H9 (cell line): ENCODE measurements around the gene YOD1. TPM values are rescaled to one million over a fixed set of nuclear protein-coding genes. Genes with fewer than 3 reads are reported as not detected.

ENCODE experiments used
- DNase-seq: peaks from one replicate; pipeline ENCODE4 v3.0.0-alpha.2; 2017
- H2AFZ ChIP-seq: one replicate; pipeline ENCODE4 v1.6.1; 2013; ENCODE audit warnings: mild to moderate bottlenecking, low read length, control low read depth, moderate library complexity
- H2AK5ac ChIP-seq: 2 replicates; pipeline ENCODE4 v1.6.1; 2013; ENCODE audit warnings: low read length, control low read depth, mixed read lengths; ENCODE audit not compliant: insufficient read length
- H2BK120ac ChIP-seq: one replicate; pipeline ENCODE4 v1.6.1; 2013; ENCODE audit warnings: low read depth, mild to moderate bottlenecking, low read length, control low read depth, inconsistent platforms; ENCODE audit not compliant: poor library complexity, severe bottlenecking
- H2BK12ac ChIP-seq: 2 replicates; pipeline ENCODE4 v1.6.1; 2013; ENCODE audit warnings: low read length, control low read depth, mixed read lengths, low read depth; ENCODE audit not compliant: insufficient read length
- H2BK15ac ChIP-seq: 2 replicates; pipeline ENCODE4 v1.6.1; 2013; ENCODE audit warnings: low read depth, low read length, control low read depth
- H2BK20ac ChIP-seq: one replicate; pipeline ENCODE4 v1.6.1; 2013; ENCODE audit warnings: low read depth, mild to moderate bottlenecking, low read length, control low read depth, inconsistent platforms; ENCODE audit not compliant: poor library complexity, severe bottlenecking
- H2BK5ac ChIP-seq: 2 replicates; pipeline ENCODE4 v1.6.1; 2013; ENCODE audit warnings: low read length, control low read depth, mixed read lengths; ENCODE audit not compliant: insufficient read length
- H3K14ac ChIP-seq: 2 replicates; pipeline ENCODE4 v1.6.1; 2013; ENCODE audit warnings: low read length, control low read depth; ENCODE audit not compliant: insufficient read depth
- H3K18ac ChIP-seq: 2 replicates; pipeline ENCODE4 v1.6.1; 2013; ENCODE audit warnings: low read depth, mild to moderate bottlenecking, mixed read lengths, low read length, control low read depth; ENCODE audit not compliant: insufficient read length
- H3K23ac ChIP-seq: 2 replicates; pipeline ENCODE4 v1.6.1; 2013; ENCODE audit warnings: low read length, control low read depth, mixed read lengths, low read depth; ENCODE audit not compliant: insufficient read length
- H3K23me2 ChIP-seq: 2 replicates; pipeline ENCODE4 v1.6.1; 2013; ENCODE audit warnings: low read depth, mild to moderate bottlenecking, mixed read lengths, low read length, control low read depth; ENCODE audit not compliant: insufficient read length, poor library complexity, severe bottlenecking
- H3K27ac ChIP-seq: 2 replicates; pipeline ENCODE4 v1.5.1; 2013; ENCODE audit warnings: low read length, control low read depth, mixed read lengths, low read depth; ENCODE audit not compliant: insufficient read length
- H3K27me3 ChIP-seq: 2 replicates; pipeline ENCODE4 v1.6.1; 2013; ENCODE audit warnings: low read length, control low read depth, inconsistent platforms; ENCODE audit not compliant: insufficient read depth
- H3K4ac ChIP-seq: 2 replicates; pipeline ENCODE4 v1.6.1; 2013; ENCODE audit warnings: low read depth, mild to moderate bottlenecking, control low read depth, inconsistent platforms, low read length, moderate library complexity
- H3K4me1 ChIP-seq: 2 replicates; pipeline ENCODE4 v1.6.1; 2013; ENCODE audit warnings: low read length, control low read depth, inconsistent platforms; ENCODE audit not compliant: insufficient read depth
- H3K4me2 ChIP-seq: 2 replicates; pipeline ENCODE4 v1.6.1; 2013; ENCODE audit warnings: low read length, control low read depth, mixed read lengths; ENCODE audit not compliant: insufficient read length, insufficient read depth
- H3K56ac ChIP-seq: 2 replicates; pipeline ENCODE4 v1.6.1; 2013; ENCODE audit warnings: low read depth, mild to moderate bottlenecking, mixed read lengths, low read length, control low read depth; ENCODE audit not compliant: insufficient read length
- H3K79me1 ChIP-seq: 2 replicates; pipeline ENCODE4 v1.6.1; 2013; ENCODE audit warnings: low read depth, mild to moderate bottlenecking, moderate library complexity, low read length, control low read depth, inconsistent platforms; ENCODE audit not compliant: insufficient read depth, poor library complexity, severe bottlenecking
- H3K79me2 ChIP-seq: 2 replicates; pipeline ENCODE4 v1.6.1; 2013; ENCODE audit warnings: low read length, control low read depth, inconsistent platforms; ENCODE audit not compliant: insufficient read depth
- H3K9ac ChIP-seq: 2 replicates; pipeline ENCODE4 v1.6.1; 2013; ENCODE audit warnings: low read length, control low read depth, mixed read lengths; ENCODE audit not compliant: insufficient read length; ENCODE audit errors: extremely low read depth
- H3K9me3 ChIP-seq: one replicate; pipeline ENCODE4 v1.6.1; 2013; ENCODE audit warnings: low read depth, low read length, inconsistent platforms; ENCODE audit not compliant: control insufficient read depth
- H3T11ph ChIP-seq: one replicate; pipeline ENCODE4 v1.6.1; 2013; ENCODE audit warnings: mild to moderate bottlenecking, low read length, control low read depth, inconsistent platforms
- H4K20me1 ChIP-seq: one replicate; pipeline ENCODE4 v1.6.1; 2013; ENCODE audit not compliant: control insufficient read depth, insufficient read length, insufficient read depth
- H4K5ac ChIP-seq: 2 replicates; pipeline ENCODE4 v1.6.1; 2013; ENCODE audit warnings: low read depth, mild to moderate bottlenecking, mixed read lengths, low read length, control low read depth; ENCODE audit not compliant: insufficient read length
- H4K8ac ChIP-seq: replicated peaks from 2 replicates; pipeline ENCODE4 v1.6.1; 2013; ENCODE audit warnings: low read length, control low read depth, mixed read lengths, low read depth; ENCODE audit not compliant: insufficient read length
- H4K91ac ChIP-seq: 2 replicates; pipeline ENCODE4 v1.6.1; 2013; ENCODE audit warnings: low read depth, mild to moderate bottlenecking, moderate library complexity, mixed read lengths, low read length, control low read depth; ENCODE audit not compliant: insufficient read length
- H3K27ac Mint-ChIP-seq, 3 experiments: 2 replicates in 2 of 3; 3 replicates in 1 of 3; pipeline ENCODE4 v1.8.0; 2020 to 2021; ENCODE audit warnings: mixed read lengths in 3 of 3, mild to moderate bottlenecking in 1 of 3, moderate library complexity in 1 of 3
- H3K27me3 Mint-ChIP-seq: 2 replicates; pipeline ENCODE4 v1.8.0; 2021; ENCODE audit warnings: low read depth, mild to moderate bottlenecking, moderate library complexity, mixed read lengths
- H3K36me3 Mint-ChIP-seq, 3 experiments: 2 replicates in 2 of 3; 3 replicates in 1 of 3; pipeline ENCODE4 v1.8.0; 2020 to 2021; ENCODE audit warnings: low read depth in 3 of 3, mixed read lengths in 3 of 3; ENCODE audit not compliant: insufficient read depth in 1 of 3
- H3K4me1 Mint-ChIP-seq, 2 experiments: 2 replicates each; pipeline ENCODE4 v1.8.0; 2020; ENCODE audit warnings: mixed read lengths in 2 of 2
- H3K4me3 Mint-ChIP-seq, 2 experiments: 2 replicates in 1 of 2; 3 replicates in 1 of 2; pipeline ENCODE4 v1.8.0; 2020 to 2021; ENCODE audit warnings: mild to moderate bottlenecking in 2 of 2, mixed read lengths in 2 of 2, moderate library complexity in 1 of 2
- H3K9me3 Mint-ChIP-seq, 2 experiments: 2 replicates in 1 of 2; 3 replicates in 1 of 2; pipeline ENCODE4 v1.8.0; 2020; ENCODE audit warnings: mild to moderate bottlenecking in 2 of 2, mixed read lengths in 2 of 2, moderate library complexity in 1 of 2
- WGBS: extraction: QIAGEN DNeasy Blood & Tissue Kit; methylation state at CpG from one replicate; pipeline ENCODE4 v1.1.7; 2013; ENCODE audit warnings: missing lambda C conversion rate, low lambda C conversion rate, mixed read lengths; ENCODE audit not compliant: insufficient read length; ENCODE audit errors: extremely low coverage; 5-methylcytosine and 5-hydroxymethylcytosine counted together
- total RNA-seq: library from RNA; stranded (reverse); gene quantifications from 2 replicates; pipeline ENCODE4 v1.2.1, GENCODE V29; 2021
- TF ChIP-seq, protein P1 (sequence below): fragments of 200-600 bp; sonication (generic); conservative IDR thresholded peaks from 3 replicates; pipeline ENCODE4 v1.8.0; 2021; ENCODE audit warnings: antibody characterized with exemption, mild to moderate bottlenecking

Gene YOD1
- total RNA-seq, 1 experiment from 2014 or later = 8.6 TPM

DNA sequence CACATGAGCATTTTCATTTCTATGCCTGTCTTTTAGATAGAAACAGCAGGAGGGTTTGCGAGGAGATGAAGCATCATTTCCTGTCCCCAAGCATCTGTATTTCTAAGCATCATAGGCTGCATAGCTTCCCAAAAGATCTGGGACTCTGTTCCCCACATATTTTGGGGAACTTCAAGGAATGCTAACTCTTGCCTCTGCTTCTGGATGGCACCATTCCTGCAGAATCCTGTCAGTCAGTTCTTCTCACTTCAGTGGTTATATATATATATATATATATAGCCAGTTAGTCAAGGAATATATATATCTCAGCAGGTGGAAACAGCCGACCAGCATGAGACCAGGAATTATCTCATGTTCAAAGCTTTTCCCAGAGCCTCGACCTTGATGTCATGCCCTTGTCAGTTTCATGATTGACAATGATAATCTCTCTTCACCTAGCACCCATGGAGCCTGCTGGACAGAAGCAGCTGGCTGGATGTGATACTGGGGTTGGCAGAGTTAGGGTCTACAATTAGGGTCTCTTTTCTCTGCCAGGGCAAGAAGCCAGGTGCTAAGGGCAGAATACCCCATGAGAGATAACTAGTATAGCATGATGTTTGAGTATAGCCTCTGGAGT is 4.5 kb upstream of the YOD1 start:
- Histone ChIP-seq H3K9me3 (no peaks in the 10 kb centered on the region), H2BK120ac (no peak overlapping the region), H3K27me3 (no peaks in the 10 kb centered on the region), H2AFZ (no peak overlapping the region), H4K91ac (no peak overlapping the region), H4K5ac (no peak overlapping the region), H2BK20ac (no peak overlapping the region), H3K4ac (no peak overlapping the region), H4K20me1 (no peaks in the 10 kb centered on the region), H3K79me1 (no peaks in the 10 kb centered on the region), H3K18ac (no peak overlapping the region), H2BK12ac (no peak overlapping the region), H3K14ac (no peak overlapping the region), H3K9ac (no peak overlapping the region), H4K8ac (no peak overlapping the region), H3T11ph (no peak overlapping the region), H3K56ac (no peak overlapping the region), H3K79me2 (no peaks in the 10 kb centered on the region), H3K23me2 (peaks cover 11% of the 10 kb centered on the region), H2AK5ac (no peak overlapping the region), H3K4me2 (no peak overlapping the region), H3K4me1 (peaks cover 3% of the 10 kb centered on the region; the same call in 1 of the 2 replicates), H2BK15ac (no peak overlapping the region), H2BK5ac (no peak overlapping the region), H3K23ac (no peak overlapping the region), H3K27ac (no peak overlapping the region)
- DNase-seq = no peak
- no peaks in the 10 kb centered on the region; a peak in 1 of 5 replicates for H3K9me3 Mint-ChIP-seq
- TF ChIP-seq, protein P1, sequence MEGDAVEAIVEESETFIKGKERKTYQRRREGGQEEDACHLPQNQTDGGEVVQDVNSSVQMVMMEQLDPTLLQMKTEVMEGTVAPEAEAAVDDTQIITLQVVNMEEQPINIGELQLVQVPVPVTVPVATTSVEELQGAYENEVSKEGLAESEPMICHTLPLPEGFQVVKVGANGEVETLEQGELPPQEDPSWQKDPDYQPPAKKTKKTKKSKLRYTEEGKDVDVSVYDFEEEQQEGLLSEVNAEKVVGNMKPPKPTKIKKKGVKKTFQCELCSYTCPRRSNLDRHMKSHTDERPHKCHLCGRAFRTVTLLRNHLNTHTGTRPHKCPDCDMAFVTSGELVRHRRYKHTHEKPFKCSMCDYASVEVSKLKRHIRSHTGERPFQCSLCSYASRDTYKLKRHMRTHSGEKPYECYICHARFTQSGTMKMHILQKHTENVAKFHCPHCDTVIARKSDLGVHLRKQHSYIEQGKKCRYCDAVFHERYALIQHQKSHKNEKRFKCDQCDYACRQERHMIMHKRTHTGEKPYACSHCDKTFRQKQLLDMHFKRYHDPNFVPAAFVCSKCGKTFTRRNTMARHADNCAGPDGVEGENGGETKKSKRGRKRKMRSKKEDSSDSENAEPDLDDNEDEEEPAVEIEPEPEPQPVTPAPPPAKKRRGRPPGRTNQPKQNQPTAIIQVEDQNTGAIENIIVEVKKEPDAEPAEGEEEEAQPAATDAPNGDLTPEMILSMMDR = no peak
- H3K4me1 Mint-ChIP-seq = peaks cover 25% of the 10 kb centered on the region in 2 experiments
- H3K4me3 Mint-ChIP-seq = no peak overlapping the region
- H3K27me3 Mint-ChIP-seq = peaks cover 1% of the 10 kb centered on the region
- peaks cover 0 to 2% (median 0%) of the 10 kb centered on the region in 3 experiments; a peak in 1 of 7 replicates for H3K36me3 Mint-ChIP-seq
- no CpG with 5 or more reads among the region's 3 CpGs for WGBS
- no peak overlapping the region for H3K27ac Mint-ChIP-seq
